ENCODE measurements around the gene RBM33. TPM values are rescaled to one million over a fixed set of nuclear protein-coding genes. Genes with fewer than 3 reads are reported as not detected.

The RBM33 gene
- total and polyA plus RNA-seq, 2 of the 13 experiments (the other 11 are each of a cell fraction or from before 2014, with no cell fraction given), result 12.4 to 28.9 TPM

- TF ChIP-seq ARID4A (CRISPR knock-in tag; IDR thresholded peaks at IDR 0.05; ENCODE audit: borderline replicate concordance), result peak; percentile 88
- no peak for TF ChIP-seq RXRB (CRISPR knock-in tag; IDR thresholded peaks at IDR 0.05; ENCODE audit: borderline replicate concordance)
- TF ChIP-seq ZNF691 (CRISPR knock-in tag; IDR thresholded peaks at IDR 0.05; ENCODE audit: borderline replicate concordance, low read depth), result no peak
- TF ChIP-seq ZNF446 (CRISPR knock-in tag; IDR thresholded peaks at IDR 0.05), result peak; percentile 22; the same call in 1 of the 2 replicates
- peak; percentile 86 for TF ChIP-seq SATB2 (CRISPR knock-in tag; IDR thresholded peaks at IDR 0.05)
- TF ChIP-seq ZBTB2 (CRISPR knock-in tag; IDR thresholded peaks at IDR 0.05; ENCODE audit: low read depth), result peak; percentile 92
- TF ChIP-seq ZNF589 (CRISPR knock-in tag; conservative IDR thresholded peaks at IDR 0.05), result 0 out of 2 replicates have a peak, but pooled peaks have one; percentile 82
- no peak; the same call in 1 of the 2 replicates for TF ChIP-seq ZNF567 (CRISPR knock-in tag; IDR thresholded peaks at IDR 0.05; ENCODE audit: borderline replicate concordance)
- TF ChIP-seq EED (CRISPR knock-in tag; IDR thresholded peaks at IDR 0.05), result peak; percentile 67; the same call in 1 of the 2 replicates
- 0 out of 2 replicates have a peak, but pooled peaks have one; percentile 44 for TF ChIP-seq GATA4 (IDR thresholded peaks at IDR 0.05; ENCODE audit: borderline replicate concordance, low read depth)
- TF ChIP-seq SRSF9 (IDR thresholded peaks at IDR 0.05; ENCODE audit: borderline replicate concordance, insufficient read depth, low read depth, low read length, poor library complexity, severe bottlenecking), result no peak
- 0 out of 2 replicates have a peak, but pooled peaks have one; percentile 42 for TF ChIP-seq CBX5 (CRISPR knock-in tag; IDR thresholded peaks at IDR 0.05; ENCODE audit: borderline replicate concordance)
- no peak for TF ChIP-seq TRIM22 (IDR thresholded peaks at IDR 0.05)
- 0 out of 2 replicates have a peak, but pooled peaks have one; percentile 20 for TF ChIP-seq BRD4 (CRISPR knock-in tag; IDR thresholded peaks at IDR 0.05)
- peak; percentile 41 for TF ChIP-seq ZNF503 (CRISPR knock-in tag; IDR thresholded peaks at IDR 0.05)
- TF ChIP-seq CREB3 (CRISPR knock-in tag; IDR thresholded peaks at IDR 0.05), result no peak
These were observed at the start of gene RBM33 (continued) for GRCh38 chr7:155644178-155644970.
